Cardiac muscle cell (in vitro differentiated cells and primary cell): ENCODE results near the gene APOA5. TPM values are rescaled to one million over a fixed set of nuclear protein-coding genes. Genes with fewer than 3 reads are reported as not detected.

Experiments
- DNase-seq, 2 donors: peaks; one replicate each; pipeline versions ENCODE4 v3.0.0 to v3.0.0-alpha.2; 2010 to 2017; ENCODE audit warnings: low read depth in 1 of 2, low spot score in 1 of 2
- H3K27ac ChIP-seq: fragments of 200-600 bp; sonication (generic); 2 replicates; pipeline ENCODE4 v1.5.1; 2016
- H3K27me3 ChIP-seq: fragments of 200-600 bp; sonication (generic); 2 replicates; pipeline ENCODE4 v1.6.0; 2016; ENCODE audit warnings: control low read depth
- H3K36me3 ChIP-seq: fragments of 200-600 bp; sonication (generic); 2 replicates; pipeline ENCODE4 v1.5.1; 2016; ENCODE audit warnings: control low read depth
- H3K4me1 ChIP-seq: fragments of 200-600 bp; sonication (generic); 2 replicates; pipeline ENCODE4 v1.8.1; 2017; ENCODE audit warnings: low read depth, mild to moderate bottlenecking, mixed run types
- H3K4me3 ChIP-seq: fragments of 200-600 bp; sonication (generic); 2 replicates; pipeline ENCODE4 v1.5.1; 2016; ENCODE audit warnings: mild to moderate bottlenecking
- H3K9me3 ChIP-seq: fragments of 200-600 bp; sonication (generic); 2 replicates; pipeline ENCODE4 v1.5.1; 2017; ENCODE audit warnings: low read depth, mild to moderate bottlenecking, control low read depth
- polyA plus RNA-seq: library from polyadenylated mRNA; unstranded; fragments of >200 nt; fragmentation: Nextera tagmentation; extraction: Ambion mirVana; gene quantifications from 2 replicates; pipeline ENCODE4 v1.2.1, GENCODE V29; 2016
- total RNA-seq: library from RNA; depleted of rRNA; stranded (reverse); fragments of >200 nt; gene quantifications from 2 replicates; pipeline ENCODE4 v1.2.3, GENCODE V29; 2016
- TF ChIP-seq, protein P1 (sequence below): IDR thresholded peaks from 2 replicates; pipeline ENCODE4 v1.5.1; 2012; ENCODE audit warnings: low read depth, mild to moderate bottlenecking, low read length

The APOA5 gene
- total and polyA plus RNA-seq, 2 experiments from 2014 or later: not detected

DNA sequence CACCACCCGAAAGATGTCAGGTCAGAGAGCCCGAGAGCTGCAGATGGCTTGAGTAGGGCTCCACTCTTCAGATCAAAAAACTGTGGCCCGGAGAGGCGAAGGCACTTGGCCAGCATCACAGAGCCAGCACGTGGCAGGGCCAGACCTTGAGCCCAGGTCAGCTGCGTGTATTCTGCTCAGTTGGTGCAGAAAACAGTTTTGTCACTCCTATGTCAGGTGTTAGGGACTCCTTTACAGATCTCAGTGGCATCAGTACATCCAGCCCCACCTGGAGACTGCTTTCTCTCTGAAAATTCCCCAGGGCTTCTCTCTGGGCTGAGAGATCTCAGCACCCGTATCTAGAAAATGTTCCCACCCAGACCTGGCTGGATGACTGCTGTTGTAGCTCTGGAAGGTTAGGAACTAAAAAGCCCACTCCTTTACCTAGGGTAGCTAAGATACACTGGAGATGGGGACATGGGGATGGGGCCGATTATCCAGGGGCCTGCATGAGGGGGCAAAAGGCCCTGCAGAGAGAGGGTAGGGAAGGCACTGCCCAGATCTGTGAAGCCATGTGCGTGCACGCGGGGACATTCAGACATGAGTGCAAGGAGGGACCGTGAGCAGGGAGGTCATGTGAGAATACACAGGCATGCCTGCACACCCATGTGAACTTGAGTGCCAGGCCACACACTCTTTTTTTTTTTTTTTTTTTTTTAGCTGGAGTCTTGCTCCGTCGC, 42.3 kb upstream of the APOA5 start:
- Histone ChIP-seq H3K27me3 (no peaks in the 10 kb centered on the region), H3K9me3 (no peaks in the 10 kb centered on the region), H3K4me1 (peaks cover 41% of the 10 kb centered on the region), H3K36me3 (no peaks in the 10 kb centered on the region), H3K27ac (no peak overlapping the region), H3K4me3 (no peak overlapping the region)
- no peak for DNase-seq
- TF ChIP-seq, protein P1, sequence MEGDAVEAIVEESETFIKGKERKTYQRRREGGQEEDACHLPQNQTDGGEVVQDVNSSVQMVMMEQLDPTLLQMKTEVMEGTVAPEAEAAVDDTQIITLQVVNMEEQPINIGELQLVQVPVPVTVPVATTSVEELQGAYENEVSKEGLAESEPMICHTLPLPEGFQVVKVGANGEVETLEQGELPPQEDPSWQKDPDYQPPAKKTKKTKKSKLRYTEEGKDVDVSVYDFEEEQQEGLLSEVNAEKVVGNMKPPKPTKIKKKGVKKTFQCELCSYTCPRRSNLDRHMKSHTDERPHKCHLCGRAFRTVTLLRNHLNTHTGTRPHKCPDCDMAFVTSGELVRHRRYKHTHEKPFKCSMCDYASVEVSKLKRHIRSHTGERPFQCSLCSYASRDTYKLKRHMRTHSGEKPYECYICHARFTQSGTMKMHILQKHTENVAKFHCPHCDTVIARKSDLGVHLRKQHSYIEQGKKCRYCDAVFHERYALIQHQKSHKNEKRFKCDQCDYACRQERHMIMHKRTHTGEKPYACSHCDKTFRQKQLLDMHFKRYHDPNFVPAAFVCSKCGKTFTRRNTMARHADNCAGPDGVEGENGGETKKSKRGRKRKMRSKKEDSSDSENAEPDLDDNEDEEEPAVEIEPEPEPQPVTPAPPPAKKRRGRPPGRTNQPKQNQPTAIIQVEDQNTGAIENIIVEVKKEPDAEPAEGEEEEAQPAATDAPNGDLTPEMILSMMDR: no peak

DNA sequence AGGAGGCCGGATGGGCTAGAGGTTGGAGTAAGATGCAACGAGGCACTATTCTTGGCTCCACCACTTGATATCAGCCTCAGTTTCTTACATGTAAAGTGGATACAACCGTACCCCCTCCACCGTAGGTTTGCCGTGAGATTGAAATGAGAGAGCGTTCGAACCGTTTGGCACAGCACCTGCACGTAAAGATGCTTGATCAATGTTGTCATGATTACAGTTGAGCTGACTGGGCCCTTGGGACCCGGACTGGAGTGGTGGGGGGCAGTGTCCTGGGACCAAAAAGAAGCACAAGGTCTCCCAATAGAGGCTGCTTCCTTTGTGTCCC, 41.8 kb upstream of the APOA5 start:
- Histone ChIP-seq H3K27ac (no peak overlapping the region), H3K27me3 (no peaks in the 10 kb centered on the region), H3K4me1 (peaks cover 46% of the 10 kb centered on the region), H3K36me3 (no peaks in the 10 kb centered on the region), H3K4me3 (no peak overlapping the region), H3K9me3 (no peaks in the 10 kb centered on the region)
- TF ChIP-seq, protein P1: no peak
- no peak for DNase-seq

DNA sequence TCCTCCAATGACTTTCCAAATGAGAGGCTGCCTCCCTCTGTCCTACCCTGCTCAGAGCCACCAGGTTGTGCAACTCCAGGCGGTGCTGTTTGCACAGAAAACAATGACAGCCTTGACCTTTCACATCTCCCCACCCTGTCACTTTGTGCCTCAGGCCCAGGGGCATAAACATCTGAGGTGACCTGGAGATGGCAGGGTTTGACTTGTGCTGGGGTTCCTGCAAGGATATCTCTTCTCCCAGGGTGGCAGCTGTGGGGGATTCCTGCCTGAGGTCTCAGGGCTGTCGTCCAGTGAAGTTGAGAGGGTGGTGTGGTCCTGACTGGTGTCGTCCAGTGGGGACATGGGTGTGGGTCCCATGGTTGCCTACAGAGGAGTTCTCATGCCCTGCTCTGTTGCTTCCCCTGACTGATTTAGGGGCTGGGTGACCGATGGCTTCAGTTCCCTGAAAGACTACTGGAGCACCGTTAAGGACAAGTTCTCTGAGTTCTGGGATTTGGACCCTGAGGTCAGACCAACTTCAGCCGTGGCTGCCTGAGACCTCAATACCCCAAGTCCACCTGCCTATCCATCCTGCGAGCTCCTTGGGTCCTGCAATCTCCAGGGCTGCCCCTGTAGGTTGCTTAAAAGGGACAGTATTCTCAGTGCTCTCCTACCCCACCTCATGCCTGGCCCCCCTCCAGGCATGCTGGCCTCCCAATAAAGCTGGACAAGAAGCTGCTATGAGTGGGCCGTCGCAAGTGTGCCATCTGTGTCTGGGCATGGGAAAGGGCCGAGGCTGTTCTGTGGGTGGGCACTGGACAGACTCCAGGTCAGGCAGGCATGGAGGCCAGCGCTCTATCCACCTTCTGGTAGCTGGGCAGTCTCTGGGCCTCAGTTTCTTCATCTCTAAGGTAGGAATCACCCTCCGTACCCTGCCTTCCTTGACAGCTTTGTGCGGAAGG, 40.9 kb upstream of the APOA5 start:
- H3K27me3 ChIP-seq: no peaks in the 10 kb centered on the region
- TF ChIP-seq, protein P1: no peak
- H3K4me1 ChIP-seq: peaks cover 41% of the 10 kb centered on the region
- H3K27ac ChIP-seq: no peak overlapping the region
- DNase-seq: no peak
- no peaks in the 10 kb centered on the region for H3K9me3 ChIP-seq
- no peak overlapping the region for H3K4me3 ChIP-seq
- H3K36me3 ChIP-seq: no peaks in the 10 kb centered on the region

DNA sequence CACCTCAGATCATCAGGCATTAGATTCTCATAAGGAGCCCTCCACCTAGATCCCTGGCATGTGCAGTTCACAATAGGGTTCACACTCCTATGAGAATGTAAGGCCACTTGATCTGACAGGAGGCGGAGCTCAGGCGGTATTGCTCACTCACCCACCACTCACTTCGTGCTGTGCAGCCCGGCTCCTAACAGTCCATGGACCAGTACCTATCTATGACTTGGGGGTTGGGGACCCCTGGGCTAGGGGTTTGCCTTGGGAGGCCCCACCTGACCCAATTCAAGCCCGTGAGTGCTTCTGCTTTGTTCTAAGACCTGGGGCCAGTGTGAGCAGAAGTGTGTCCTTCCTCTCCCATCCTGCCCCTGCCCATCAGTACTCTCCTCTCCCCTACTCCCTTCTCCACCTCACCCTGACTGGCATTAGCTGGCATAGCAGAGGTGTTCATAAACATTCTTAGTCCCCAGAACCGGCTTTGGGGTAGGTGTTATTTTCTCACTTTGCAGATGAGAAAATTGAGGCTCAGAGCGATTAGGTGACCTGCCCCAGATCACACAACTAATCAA, 40.2 kb upstream of the APOA5 start:
- no peak for DNase-seq
- Histone ChIP-seq H3K27me3 (no peaks in the 10 kb centered on the region), H3K9me3 (no peaks in the 10 kb centered on the region)

More for the DNA sequence above, 40.2 kb upstream of the APOA5 start:
- Histone ChIP-seq H3K27ac (no peak overlapping the region), H3K36me3 (no peaks in the 10 kb centered on the region), H3K4me3 (no peak overlapping the region), H3K4me1 (peaks cover 37% of the 10 kb centered on the region)
- TF ChIP-seq, protein P1: no peak
